Measurements from ENCODE around the gene CBL.

DNA sequence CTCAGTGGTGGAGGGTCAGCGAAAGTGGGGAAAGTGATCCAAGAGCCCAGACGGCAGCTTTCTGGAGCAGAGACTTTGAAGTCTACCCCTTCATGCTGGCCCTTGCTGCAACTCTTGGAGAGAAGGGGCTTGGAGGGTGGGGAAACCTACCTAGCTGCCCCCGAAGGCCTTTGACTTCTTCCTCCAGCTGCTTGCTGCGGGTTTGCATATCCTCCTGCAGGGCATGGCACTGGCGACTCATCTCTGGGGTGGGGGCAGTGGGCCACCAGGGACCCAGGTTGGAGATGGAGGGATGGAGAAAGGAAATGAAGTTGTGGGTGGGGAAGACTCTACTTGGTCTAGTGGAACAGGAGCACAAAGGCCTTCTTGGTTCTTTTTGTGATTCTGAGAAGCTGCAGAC is 13.1 kb upstream of the CBL start:
- TF ChIP-seq CTCF (IDR thresholded peaks at IDR 0.05) (no peak), POLR2A (IDR thresholded peaks at IDR 0.05) (no peak)
